HL-60 (cell line): ENCODE measurements around the gene PCSK5.

Source experiments
- DNase-seq, 2 experiments: peaks; one replicate each; pipeline ENCODE4 v3.0.0-alpha.2; 2010 to 2020; ENCODE audit warnings: low read depth in 1 of 2, low spot score in 1 of 2
- H3K27ac ChIP-seq: fragments of 250-450 bp; sonication (Bioruptor Pico); replicated peaks from 2 replicates; pipeline ENCODE4 v1.5.1; 2020; ENCODE audit warnings: mild to moderate bottlenecking, moderate library complexity
- H3K27me3 ChIP-seq: fragments of 250-450 bp; sonication (Bioruptor Pico); 2 replicates; pipeline ENCODE4 v1.5.1; 2021; ENCODE audit warnings: mild to moderate bottlenecking, moderate library complexity; ENCODE audit not compliant: insufficient read depth, poor library complexity, severe bottlenecking
- H3K4me3 ChIP-seq: replicated peaks from 2 replicates; pipeline ENCODE4 v1.5.1; 2011; ENCODE audit warnings: mild to moderate bottlenecking, control low read depth, low read length; ENCODE audit not compliant: insufficient read depth
- GABPA ChIP-seq: IDR thresholded peaks from 2 replicates; pipeline ENCODE4 v1.6.1; 2012; ENCODE audit warnings: low read depth
- POLR2AphosphoS5 ChIP-seq: IDR thresholded peaks from 2 replicates; pipeline ENCODE4 v1.6.1; 2012; ENCODE audit warnings: low read depth
- SPI1 ChIP-seq: IDR thresholded peaks from 2 replicates; pipeline ENCODE4 v1.6.1; 2012; ENCODE audit warnings: low read depth, mild to moderate bottlenecking, borderline replicate concordance
- TF ChIP-seq, protein P1 (sequence below): IDR thresholded peaks from one replicate; pipeline ENCODE4 v1.5.1; 2011; ENCODE audit warnings: low read length, control low read depth, inconsistent platforms; ENCODE audit not compliant: insufficient read depth
- TF ChIP-seq, protein P2 (sequence below): IDR thresholded peaks from 2 replicates; pipeline ENCODE4 v1.6.1; 2012; ENCODE audit warnings: low read depth; ENCODE audit not compliant: insufficient replicate concordance

The PCSK5 gene

DNA sequence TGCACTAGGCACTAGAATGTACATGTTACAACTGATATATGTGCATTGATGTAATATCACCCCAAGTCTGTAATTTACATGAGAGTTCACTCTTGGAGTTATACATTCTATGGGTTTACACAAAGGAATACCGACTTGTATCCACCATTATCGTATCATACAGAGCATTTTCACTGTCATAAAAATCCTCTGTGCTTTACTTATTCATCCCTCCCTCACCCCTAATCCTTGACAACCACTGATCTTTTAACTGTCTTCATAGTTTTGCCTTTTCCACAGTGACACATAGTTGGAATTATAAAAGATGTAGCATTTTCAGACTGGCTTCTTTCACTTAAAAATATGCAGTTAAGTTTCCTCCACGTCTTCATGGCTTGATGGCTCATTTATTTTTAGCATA, 514.9 kb downstream of the PCSK5 start:
- no peak for DNase-seq
- no peak overlapping the region for H3K27ac ChIP-seq
- TF ChIP-seq, protein P1, sequence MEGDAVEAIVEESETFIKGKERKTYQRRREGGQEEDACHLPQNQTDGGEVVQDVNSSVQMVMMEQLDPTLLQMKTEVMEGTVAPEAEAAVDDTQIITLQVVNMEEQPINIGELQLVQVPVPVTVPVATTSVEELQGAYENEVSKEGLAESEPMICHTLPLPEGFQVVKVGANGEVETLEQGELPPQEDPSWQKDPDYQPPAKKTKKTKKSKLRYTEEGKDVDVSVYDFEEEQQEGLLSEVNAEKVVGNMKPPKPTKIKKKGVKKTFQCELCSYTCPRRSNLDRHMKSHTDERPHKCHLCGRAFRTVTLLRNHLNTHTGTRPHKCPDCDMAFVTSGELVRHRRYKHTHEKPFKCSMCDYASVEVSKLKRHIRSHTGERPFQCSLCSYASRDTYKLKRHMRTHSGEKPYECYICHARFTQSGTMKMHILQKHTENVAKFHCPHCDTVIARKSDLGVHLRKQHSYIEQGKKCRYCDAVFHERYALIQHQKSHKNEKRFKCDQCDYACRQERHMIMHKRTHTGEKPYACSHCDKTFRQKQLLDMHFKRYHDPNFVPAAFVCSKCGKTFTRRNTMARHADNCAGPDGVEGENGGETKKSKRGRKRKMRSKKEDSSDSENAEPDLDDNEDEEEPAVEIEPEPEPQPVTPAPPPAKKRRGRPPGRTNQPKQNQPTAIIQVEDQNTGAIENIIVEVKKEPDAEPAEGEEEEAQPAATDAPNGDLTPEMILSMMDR = no peak
- no peak for TF ChIP-seq POLR2AphosphoS5
- TF ChIP-seq, protein P2, sequence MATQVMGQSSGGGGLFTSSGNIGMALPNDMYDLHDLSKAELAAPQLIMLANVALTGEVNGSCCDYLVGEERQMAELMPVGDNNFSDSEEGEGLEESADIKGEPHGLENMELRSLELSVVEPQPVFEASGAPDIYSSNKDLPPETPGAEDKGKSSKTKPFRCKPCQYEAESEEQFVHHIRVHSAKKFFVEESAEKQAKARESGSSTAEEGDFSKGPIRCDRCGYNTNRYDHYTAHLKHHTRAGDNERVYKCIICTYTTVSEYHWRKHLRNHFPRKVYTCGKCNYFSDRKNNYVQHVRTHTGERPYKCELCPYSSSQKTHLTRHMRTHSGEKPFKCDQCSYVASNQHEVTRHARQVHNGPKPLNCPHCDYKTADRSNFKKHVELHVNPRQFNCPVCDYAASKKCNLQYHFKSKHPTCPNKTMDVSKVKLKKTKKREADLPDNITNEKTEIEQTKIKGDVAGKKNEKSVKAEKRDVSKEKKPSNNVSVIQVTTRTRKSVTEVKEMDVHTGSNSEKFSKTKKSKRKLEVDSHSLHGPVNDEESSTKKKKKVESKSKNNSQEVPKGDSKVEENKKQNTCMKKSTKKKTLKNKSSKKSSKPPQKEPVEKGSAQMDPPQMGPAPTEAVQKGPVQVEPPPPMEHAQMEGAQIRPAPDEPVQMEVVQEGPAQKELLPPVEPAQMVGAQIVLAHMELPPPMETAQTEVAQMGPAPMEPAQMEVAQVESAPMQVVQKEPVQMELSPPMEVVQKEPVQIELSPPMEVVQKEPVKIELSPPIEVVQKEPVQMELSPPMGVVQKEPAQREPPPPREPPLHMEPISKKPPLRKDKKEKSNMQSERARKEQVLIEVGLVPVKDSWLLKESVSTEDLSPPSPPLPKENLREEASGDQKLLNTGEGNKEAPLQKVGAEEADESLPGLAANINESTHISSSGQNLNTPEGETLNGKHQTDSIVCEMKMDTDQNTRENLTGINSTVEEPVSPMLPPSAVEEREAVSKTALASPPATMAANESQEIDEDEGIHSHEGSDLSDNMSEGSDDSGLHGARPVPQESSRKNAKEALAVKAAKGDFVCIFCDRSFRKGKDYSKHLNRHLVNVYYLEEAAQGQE = no peak
- TF ChIP-seq GABPA = no peak
- TF ChIP-seq SPI1 = no peak
- H3K27me3 ChIP-seq = no peaks in the 10 kb centered on the region
- H3K4me3 ChIP-seq = no peak overlapping the region

- H3K27ac ChIP-seq = no peak overlapping the region
- H3K27me3 ChIP-seq = no peaks in the 10 kb centered on the region
- no peak overlapping the region for H3K4me3 ChIP-seq
- TF ChIP-seq SPI1 (no peak), GABPA (no peak), POLR2AphosphoS5 (no peak)
- TF ChIP-seq, protein P1 = no peak
- TF ChIP-seq, protein P2 = no peak
- DNase-seq = no peak
These were observed 515.4 kb downstream of the PCSK5 start for GRCh38 chr9:76405868-76406267.
